Kasumi-1 (cell line): ENCODE measurements around the gene NFIA.
"Not testable (repeated sequence)": the region's sequence is repeated elsewhere in the genome, so short reads cannot be mapped to it uniquely, and the experiment has no call there.

Experiments
- DNase-seq, 2 experiments: peaks; one replicate each; lab custom pipeline; 2025; lab: John Stamatoyannopoulos, UW

NFIA gene

DNA sequence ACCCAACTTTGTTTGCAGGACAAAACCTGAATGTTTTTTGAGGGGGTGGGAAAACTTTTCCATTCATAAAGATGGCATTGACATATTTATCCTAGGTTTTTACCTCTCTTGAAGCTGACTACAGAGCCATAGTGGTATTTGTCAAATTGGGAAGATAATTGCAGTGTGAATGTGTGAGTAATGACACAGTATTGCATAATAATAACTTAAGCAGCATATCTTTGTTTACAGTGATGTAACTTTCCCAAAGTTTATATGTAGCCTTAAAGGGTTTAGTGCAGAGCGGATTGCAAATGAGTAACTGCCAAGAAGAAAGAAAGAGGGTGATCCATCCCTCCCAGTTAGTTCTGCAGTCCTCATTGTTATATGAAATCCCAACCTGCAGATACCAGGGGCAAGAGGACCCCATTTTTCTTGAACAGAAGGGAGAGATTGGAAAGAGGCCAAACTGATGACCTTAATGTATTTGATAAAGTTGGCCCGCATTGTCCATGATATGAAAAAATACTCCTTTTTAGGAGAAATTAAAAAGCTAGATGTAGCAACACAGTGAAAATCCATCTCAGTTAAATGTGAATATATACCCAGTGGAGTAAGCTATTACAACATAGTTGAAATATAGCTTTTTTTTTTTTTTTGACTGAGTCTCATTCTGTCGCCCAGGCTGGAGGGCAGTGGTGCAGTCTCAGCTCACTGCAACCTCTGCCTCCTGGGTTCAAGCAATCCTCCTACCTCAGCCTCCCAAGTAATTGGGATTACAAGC, 23.7 kb upstream of the NFIA start:
- no peak for DNase-seq

DNA sequence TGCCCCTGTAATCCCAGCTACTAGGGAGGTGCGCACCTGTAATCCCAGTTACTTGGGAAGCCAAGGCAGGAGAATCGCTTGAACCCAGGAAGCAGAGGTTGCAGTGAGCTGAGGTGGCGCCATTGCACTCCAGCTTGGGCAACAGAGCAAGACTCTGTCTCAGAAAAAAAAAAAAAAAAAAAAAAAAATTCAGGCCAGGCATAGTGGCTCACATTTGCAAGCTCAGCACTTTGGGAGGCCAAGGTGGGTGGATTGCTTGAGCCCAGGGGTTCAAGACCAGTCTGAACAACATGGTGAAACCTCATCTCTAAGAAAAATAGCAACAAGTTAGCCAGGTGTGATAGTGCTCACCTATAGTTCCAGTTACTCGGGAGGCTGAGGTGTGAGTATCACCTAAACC, 20.8 kb upstream of the NFIA start:
- DNase-seq, result not testable (repeated sequence)

DNA sequence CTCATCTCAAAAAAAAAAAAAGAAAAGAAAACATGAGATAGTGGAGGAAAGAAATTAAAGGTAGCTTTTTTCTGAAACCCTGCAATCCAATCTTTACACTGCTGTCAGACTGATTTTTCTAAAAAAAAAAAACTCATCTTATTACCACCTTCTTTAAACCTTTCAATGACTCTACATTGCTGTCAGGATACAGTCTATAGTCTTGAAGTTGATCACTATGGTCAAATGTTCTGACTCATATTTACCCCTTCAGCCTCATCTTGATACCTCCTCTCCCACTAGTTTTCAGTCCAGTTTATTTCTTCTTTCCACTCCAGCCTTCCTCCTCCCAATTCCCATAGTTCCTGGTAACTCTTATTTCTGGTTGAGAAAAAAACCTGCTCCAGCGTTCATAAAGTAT, 17.7 kb upstream of the NFIA start:
- DNase-seq, result no peak

DNA sequence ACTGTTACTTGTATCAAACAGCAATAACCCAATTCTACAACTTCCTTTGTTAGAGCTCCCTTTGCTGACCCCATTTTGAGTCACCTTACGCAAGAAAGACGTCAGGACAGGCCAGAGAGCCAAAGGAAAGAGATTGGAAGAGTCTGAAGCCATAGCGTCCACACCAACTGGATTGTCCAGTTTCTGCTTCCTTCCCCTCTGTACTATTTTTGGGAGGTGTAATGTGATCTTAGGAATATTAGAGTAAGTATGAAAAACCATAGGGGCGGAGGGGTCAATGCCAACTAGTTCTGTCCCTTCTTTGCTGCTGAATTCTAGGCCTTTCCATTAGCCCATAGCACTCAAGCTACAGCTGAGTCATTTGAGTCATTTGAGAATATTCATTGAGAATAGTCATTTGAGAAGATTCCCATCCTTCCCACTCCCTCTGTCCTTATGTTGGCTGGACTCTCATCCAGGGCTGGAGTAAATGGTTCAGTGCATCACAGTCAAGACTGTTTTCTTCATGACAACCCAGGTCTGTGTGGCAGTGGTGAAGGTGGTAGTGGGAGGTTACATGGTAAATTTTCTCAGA, 14.8 kb upstream of the NFIA start:
- DNase-seq, result no peak

DNA sequence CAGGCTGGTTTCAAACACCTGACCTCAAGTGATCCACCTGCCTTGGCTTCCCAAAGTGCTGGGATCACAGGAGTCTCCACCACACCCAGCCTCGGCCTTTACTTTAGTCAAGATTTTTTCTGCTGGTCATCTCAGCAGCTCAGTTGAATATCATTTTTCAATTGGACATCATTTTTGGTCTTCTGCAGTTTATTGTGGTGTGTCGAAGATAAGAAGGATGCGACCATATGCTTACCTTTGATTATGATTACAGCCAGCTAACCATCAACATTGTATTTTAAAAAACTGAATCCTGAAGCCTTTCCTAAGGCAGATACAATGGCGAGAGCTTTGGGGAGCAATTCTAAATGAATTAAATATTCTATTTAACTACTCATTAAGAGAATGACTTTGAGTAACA, 12.3 kb upstream of the NFIA start:
- DNase-seq, result no peak

DNA sequence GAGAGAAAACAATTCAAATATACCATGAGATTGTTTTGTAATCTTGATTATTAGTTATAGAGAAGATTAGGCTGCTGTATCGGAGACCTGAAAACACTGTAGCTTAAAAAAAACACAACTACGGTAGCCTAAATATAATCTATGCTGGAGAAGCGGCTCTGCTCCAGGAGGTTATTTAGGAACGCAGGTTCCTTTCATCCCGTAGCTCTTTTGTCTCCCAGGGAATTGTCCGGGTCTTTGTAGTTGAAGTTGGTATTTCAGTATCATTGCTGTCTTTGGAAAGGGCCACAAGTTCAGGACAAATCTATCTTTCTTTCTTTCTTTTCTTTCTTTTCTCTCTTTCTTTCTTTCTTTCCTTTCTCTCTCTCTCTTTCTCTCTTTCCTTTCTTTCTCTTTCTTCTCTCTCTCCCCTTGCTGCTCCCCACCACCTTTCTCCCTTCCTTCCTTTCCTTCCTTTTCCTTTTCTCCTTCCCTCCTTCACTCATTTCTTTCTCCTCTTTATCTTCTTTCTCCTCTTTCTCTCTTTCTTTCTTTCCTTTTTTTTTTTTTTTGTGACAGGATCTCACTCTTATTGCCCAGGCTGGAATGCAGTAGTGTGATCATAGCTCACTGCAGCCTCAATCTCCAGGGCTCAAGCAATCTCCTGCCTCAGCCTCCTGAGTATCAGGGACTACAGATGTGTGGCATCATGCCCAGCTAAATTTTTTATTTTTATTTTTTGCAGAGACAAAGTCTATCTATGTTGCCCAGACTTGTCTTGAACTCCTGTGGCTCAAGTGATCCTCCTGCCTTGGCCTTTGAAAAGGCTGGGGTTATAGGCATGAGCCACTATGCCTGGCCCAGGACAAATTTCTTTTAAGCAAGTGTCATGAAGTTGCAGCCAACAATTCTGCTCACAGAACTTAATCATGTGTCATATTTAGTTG, 10.9 kb upstream of the NFIA start:
- DNase-seq, result no peak

DNA sequence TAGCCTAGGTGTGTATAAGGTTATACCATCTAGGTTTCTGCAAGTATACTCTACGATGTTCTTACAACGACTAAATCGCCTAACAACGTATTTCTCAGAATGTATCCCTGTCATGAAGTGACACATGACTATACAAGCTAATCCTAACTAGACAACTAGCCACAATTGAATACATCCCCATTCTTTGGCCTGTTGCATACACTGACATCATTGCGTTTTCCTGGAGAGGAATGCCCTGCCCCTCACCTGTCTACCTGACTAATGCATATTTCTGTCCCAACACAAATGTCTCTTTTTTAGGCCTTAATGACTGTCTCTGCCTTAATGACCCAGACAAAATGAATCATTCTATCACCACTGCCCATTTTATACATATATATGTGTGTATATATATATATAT, 8.5 kb upstream of the NFIA start:
- no peak for DNase-seq

DNA sequence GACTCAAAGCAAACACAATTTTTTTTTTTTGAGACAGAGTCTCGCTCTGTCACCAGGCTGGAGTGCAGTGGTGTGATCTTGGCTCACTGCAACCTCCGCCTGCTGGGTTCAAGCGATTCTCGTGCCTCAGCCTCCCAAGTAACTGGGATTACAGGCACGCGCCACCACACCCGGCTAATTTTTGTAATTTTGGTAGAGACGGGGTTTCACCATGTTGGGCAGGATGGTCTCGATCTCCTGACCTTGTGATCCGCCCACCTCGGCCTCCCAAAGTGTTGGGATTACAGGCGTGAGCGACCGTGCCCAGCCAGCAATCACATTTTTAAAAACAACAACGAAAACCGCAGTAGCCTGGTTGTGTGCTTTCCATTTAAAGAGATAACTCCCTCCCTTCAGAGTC, 6.5 kb upstream of the NFIA start:
- not testable (repeated sequence) for DNase-seq

DNA sequence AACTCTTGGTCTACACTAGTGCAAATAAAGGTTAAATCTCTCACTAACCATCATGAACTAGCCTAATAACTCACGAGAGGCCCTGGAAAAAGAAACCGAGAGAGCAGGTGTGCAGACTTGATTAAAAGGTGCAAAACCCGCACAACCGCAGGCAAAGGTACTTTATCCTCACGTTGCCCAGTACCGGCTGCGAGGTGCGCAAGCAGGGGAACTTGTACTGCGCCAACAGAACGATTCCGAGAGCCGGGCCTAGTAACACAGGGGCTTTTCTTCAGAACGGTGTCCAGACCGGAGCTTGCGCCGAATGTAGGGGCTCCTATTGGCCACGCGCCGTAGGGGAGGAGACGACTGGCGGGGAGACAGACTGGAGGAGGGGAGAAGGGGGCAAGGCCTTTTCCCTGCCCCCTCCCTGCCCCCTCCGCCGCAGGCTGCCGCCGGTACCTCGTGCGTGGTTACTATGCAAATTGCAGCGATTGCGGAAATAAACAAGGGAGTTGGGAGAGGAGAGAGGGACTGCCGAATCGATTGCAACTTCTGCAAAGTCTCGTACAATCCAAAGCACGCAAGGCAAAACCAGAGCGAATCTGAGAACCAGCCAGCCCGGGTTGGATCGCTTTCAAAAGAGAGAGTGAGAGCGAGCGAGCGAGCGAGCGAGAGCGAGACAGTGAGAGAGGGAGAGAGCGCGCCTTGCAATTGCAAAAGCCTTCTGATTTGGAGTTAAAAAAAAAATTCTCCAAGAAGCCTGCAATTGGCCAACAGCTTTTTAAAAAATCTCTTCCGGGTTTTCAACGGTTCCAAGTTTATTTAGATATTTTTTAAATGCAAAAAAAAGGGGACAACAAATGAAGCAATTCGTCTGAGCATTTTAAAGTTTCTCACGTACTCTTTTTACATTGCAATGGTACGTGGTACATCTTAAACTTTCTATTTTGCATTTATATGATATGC, 5.4 kb upstream of the NFIA start:
- peak; percentile 42 to 56 for DNase-seq

DNA sequence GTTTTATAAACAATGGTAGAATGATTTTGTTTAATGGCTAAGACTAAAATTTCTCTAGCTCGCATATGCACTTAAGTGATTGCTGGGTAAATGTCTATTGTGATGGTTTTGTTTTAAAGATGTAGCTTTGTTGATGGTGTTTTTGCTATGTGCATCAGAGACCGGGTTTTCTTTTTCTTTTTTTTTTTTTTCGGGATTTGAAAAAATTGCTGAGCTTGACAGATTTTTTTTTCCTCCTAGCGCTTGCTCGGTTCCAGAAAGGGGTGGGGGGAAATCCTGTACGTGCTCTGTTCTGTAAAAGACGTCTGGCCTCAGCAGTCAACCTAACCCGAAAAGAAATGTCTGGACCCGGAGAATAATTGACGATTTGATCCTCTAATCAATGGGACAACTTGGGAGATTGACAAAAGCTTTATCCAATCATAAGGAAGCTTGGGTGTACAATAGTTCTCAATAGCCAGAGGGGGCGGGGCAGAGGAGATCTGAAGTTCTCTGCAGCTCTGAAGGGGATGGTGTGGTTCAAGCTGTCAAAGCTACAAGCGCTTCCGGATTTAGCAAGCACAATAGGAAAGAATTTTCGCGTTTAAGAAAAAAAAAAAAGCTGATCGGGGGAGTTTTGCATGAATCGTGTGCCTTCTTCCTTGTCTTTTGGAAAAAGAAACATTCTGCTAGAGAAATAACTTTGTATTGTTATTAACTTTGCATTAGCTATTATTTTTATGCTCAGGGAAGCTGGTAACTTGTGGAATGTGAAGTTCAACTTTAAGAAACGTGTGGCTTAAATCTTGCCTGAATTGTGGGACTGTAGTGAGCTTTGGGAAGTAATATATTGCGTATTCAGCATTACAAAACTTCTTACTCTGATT, 4.5 kb upstream of the NFIA start:
- peak; percentile 97 to 98 for DNase-seq

DNA sequence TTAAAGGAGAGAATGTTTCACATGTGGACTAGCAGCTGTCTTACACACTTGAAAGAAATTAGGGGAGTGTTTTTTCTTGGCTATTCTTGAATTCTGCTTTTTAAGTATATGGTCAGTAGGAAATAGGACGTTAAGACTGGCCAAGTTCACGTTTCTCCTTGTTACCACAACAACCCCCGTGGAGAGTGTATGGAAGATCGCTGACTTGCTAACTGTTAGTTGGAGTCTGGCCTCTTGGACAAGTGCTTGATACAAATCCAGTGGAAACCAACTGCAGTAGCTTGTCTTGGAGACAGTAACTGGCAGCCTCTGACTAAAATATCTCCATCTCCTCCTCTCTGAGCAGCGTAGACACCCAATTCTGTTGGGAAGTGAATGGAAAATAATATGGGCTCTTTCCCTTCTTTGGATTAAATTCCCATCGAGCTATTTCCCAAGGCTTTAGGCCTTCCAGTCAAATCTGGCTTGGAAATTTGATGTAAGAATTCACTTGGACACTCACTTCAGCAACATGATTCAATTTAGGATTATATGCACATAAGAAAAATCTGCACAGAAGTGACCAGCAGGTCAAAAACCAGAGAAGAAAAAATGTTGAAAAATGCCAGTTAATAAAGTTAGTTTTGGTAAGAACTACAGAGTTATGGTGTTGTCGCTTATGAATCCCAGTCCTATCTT, 3.6 kb upstream of the NFIA start:
- no peak for DNase-seq

DNA sequence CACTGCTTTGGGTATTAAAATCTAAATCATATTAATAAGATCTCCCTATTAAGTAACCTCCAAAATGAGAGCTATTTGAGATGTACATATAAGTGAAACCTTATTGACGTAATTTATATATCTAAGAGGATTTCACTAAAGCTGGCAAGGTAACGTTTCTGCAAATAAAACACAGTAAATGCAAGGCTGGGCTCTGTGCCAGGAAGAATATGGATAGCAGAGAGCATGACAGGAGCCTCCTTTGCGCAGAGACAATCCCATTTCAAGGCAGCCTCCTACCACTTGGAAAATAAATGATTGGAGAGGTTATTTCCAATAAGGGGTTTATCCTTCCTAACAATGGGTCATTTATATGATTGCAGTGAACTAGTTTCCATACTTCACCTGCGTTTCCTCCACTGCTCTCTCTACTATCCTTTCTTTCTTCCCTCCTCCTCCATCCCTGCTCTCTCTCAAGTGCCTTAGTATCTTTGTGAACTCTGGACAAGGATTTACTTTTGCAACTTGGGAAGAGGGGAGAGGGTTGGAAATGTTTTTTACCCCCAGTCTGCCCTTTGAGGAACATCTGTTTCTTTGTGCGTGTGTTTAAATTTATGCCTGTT, 3.0 kb upstream of the NFIA start:
- no peak for DNase-seq

DNA sequence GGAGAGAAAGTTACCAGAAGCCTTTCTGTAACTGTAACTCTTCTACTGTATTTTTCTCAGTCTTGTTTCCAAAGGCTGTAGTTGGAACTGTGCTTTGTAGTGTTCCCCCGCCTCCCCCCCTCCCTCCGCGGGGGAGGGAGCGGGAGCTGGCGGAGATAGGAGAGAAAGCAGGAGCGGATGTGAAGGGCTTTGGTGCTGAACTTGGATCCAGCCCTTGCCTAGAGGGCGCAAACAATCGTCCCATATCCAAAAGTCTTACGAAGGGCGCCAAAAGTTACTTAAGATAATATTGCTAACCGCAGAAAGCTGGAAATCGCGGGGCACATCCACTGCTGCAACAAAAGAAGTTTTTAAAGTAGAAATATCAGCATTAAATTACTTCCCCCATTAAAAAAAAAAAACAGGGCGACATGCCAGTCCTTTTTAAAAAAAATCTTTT, 2.4 kb upstream of the NFIA start:
- peak in 1 of 2 experiments; percentile 3 for DNase-seq

DNA sequence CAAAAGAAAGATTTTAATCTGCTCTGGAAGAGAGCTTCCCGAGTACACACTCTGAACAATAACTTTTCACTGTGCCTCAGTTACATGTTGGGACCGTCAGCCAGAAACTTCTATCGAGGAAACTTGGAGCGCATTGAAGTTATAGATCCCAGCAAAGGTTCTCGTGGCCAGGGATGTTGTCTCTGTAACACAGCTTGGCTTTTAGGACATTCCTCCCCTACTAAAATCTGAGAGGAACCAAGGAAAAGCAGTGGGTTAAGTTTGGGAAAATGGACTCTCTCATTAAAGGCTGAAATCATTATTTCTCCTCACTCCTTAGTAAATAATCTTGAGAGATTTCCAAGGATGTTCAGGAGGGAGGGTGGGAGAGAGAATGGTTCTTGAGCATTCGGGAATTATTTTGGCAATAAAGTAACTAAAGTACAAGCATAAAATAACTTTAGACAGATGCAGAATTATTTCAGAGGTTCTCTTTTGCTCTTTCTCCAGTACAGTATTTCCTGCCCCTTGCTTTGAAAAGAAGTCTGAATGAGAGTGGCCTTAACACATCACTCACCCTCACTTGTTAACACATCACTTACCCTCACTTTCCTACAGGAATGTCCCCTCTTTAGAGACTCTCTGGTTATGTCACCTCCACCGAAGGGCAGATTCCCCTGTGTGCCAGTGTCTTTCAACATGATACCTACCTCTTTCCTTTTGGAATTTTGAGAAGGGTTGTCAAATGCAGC, 1.8 kb upstream of the NFIA start:
- no peak for DNase-seq

DNA sequence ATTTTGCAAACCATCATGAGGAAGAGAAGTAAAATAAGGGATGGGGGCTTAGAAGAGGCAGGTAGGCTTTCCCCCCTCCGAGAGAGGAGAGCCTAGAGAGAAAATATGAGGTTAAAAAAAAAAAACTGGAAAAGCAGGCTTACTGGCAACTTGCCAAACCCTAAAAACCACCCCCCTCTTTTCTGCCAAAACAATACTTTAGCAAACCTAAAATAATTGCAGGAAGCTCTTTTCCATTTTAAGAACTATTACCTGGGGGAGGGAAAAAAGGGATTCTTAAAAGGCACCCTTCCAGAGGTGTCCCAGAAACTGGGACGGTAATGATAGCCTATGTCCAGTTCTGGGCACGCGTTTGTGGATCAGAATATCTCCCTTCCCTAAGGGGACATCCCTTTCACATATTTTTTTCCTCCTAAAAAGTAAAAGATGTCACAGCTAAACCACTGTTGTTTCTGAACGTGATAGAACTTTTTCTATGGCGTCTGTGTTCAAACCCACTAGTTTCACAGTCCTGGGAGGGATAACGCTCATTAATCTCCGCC, 1.1 kb upstream of the NFIA start:
- no peak for DNase-seq

DNA sequence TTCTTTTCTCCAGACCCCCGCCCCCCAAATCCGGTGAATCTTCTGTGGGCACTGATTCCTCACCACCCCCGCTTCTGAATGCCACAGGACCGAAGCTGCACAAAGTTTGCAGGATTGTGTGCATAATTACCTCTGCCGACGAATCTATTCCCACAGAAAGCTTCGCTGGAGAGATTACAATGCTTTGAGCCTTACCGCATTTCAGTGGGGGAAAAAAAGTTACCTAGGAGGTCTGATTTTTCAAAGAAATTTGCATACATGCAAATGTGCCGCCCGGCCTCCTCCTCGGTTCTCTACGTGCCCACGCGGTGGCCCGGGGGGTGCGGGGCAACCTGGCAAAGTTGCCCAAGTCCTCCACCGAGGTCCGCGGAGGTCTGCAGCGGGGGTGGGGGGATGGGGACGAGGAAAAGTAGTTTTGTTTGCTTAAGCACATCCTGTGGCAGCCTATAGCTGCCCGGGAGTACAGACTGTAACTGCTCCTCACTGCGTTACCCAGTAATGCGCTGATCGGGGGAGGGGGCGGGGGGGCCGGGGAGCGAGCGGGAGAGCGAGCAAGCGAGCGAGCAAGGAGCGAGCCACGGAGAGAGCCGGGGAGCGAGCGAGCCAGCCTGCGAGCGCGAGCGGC, 563 bp upstream of the NFIA start:
- no peak for DNase-seq

DNA sequence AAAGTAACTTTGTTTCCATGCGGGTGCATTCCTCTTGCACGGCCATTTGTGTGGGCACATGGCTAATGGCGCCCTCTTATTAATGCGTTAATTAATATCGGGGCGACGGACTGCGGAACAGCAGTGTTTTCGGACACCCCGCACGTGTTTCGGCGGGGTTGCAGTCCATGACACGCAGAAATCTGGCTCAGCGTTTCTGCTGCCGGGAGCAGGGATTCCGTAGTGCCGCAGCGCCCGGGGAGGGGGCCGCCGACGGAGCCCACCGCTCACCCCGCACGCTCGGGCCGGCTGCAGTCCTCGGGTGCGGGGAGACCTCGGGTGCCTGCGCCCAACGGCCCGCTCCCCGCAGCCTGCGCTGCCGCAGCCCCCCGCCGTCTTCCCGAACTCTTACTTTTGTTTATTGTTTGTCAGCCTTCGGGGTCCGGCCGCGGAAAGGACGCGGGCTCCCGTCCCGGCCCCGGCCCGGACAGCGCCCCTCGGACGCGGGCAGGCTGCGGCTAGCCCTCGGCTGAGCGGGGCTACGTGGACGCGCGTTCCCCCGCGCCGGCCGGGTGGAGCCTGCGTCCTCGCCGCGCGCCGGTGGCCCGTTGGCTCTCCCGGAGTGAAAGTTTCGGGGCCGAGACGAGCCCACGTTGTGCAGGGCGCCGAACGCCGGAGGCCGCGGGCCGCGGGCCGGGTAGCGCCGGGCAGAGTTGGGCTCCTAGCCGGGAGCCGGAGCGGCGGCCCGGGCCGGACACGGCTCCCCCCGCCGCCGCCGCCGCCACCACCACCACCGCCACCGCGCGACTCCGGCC, 849 bp downstream of the NFIA start:
- DNase-seq, result no peak
